ENCODE results near the gene ADAMTSL1.

The ADAMTSL1 gene

GRCh38 chr9:18499062-18499461 lies 25.1 kb downstream of the ADAMTSL1 start:
- no peak for DNase-seq (ENCODE audit: low spot score)

- DNase-seq (ENCODE audit: low spot score): no peak
Measured at GRCh38 chr9:18499980-18500379, 26.0 kb downstream of the ADAMTSL1 start.

GRCh38 chr9:18500451-18500850 lies 26.5 kb downstream of the ADAMTSL1 start:
- no peak for DNase-seq (ENCODE audit: low spot score)

- no peak for DNase-seq (ENCODE audit: low spot score)
Measured at GRCh38 chr9:18501949-18502348, 28.0 kb downstream of the ADAMTSL1 start.

GRCh38 chr9:18502546-18502945 lies 28.6 kb downstream of the ADAMTSL1 start:
- DNase-seq (ENCODE audit: low spot score): no peak

- no peak for DNase-seq (ENCODE audit: low spot score)
Measured at GRCh38 chr9:18504707-18505106, 30.8 kb downstream of the ADAMTSL1 start.

GRCh38 chr9:18507151-18507550 lies 33.2 kb downstream of the ADAMTSL1 start:
- DNase-seq (ENCODE audit: low spot score): no peak

- no peak for DNase-seq (ENCODE audit: low spot score)
Measured at GRCh38 chr9:18516514-18516913, 42.6 kb downstream of the ADAMTSL1 start.

GRCh38 chr9:18516965-18517364 lies 43.0 kb downstream of the ADAMTSL1 start:
- no peak for DNase-seq (ENCODE audit: low spot score)

- no peak for DNase-seq (ENCODE audit: low spot score)
Measured at GRCh38 chr9:18520416-18521047, 46.6 kb downstream of the ADAMTSL1 start.

GRCh38 chr9:18526685-18527084 lies 52.7 kb downstream of the ADAMTSL1 start:
- DNase-seq (ENCODE audit: low spot score): no peak

- DNase-seq (ENCODE audit: low spot score): no peak
Measured at GRCh38 chr9:18531136-18532065, 57.4 kb downstream of the ADAMTSL1 start.

- no peak for DNase-seq (ENCODE audit: low spot score)
Measured at GRCh38 chr9:18534611-18535010, 60.7 kb downstream of the ADAMTSL1 start.

- no peak for DNase-seq (ENCODE audit: low spot score)
Measured at GRCh38 chr9:18536554-18536953, 62.6 kb downstream of the ADAMTSL1 start.

- no peak for DNase-seq (ENCODE audit: low spot score)
Measured at GRCh38 chr9:18539203-18539693, 65.3 kb downstream of the ADAMTSL1 start.

GRCh38 chr9:18542837-18543405 lies 69.0 kb downstream of the ADAMTSL1 start:
- no peak for DNase-seq (ENCODE audit: low spot score)

- no peak for DNase-seq (ENCODE audit: low spot score)
Measured at GRCh38 chr9:18543406-18544192, 69.6 kb downstream of the ADAMTSL1 start.

- no peak for DNase-seq (ENCODE audit: low spot score)
Measured at GRCh38 chr9:18544456-18544855, 70.5 kb downstream of the ADAMTSL1 start.

- DNase-seq (ENCODE audit: low spot score): no peak
Measured at GRCh38 chr9:18545636-18546360, 71.8 kb downstream of the ADAMTSL1 start.

GRCh38 chr9:18548456-18548855 lies 74.5 kb downstream of the ADAMTSL1 start:
- no peak for DNase-seq (ENCODE audit: low spot score)

- no peak for DNase-seq (ENCODE audit: low spot score)
Measured at GRCh38 chr9:18549772-18550171, 75.8 kb downstream of the ADAMTSL1 start.

Measured in hematopoietic multipotent progenitor cell treated with erythropoietin and hydrocortisone succinate and interleukin-3 and kit ligand, for 15 days (in vitro differentiated cells).